ENCODE results near the gene VAV2. TPM values are rescaled to one million over a fixed set of nuclear protein-coding genes. Genes with fewer than 3 reads are reported as not detected.

Gene VAV2
- total and polyA plus RNA-seq, 12 donors, result 3.3 to 96.2 (median 31.2) TPM

- Histone ChIP-seq H3K27me3 (no peaks in the 10 kb centered on the region), H3K9me3 (replicated peaks in 1 of 3) (no peaks in the 10 kb centered on the region), H3K4me1 (replicated peaks in 1 of 2) (peaks cover 0 to 14% of the 10 kb centered on the region in 2 donors), H3K4me3 (no peak overlapping the region), H3K36me3 (replicated peaks in 1 of 2) (no peaks in the 10 kb centered on the region), H3K27ac (peak overlapping the region in 2 of 5 donors; percentile 23 to 55)
- TF ChIP-seq CTCF (IDR thresholded peaks at IDR 0.05), result no peak
- 62 to 75% (median 71%) methylated on average over 25 of the region's 25 CpGs for WGBS, 4 donors
- intact Hi-C loops (cut with DNase I), result no loop called here
- no peak for DNase-seq
These were observed 41.5 kb downstream of the VAV2 start for GRCh38 chr9:133950629-133951111.

GRCh38 chr9:133950192-133950591 lies 41.9 kb downstream of the VAV2 start:
- Histone ChIP-seq H3K27me3 (no peaks in the 10 kb centered on the region), H3K9me3 (replicated peaks in 1 of 3) (no peaks in the 10 kb centered on the region), H3K36me3 (replicated peaks in 1 of 2) (no peaks in the 10 kb centered on the region), H3K4me1 (replicated peaks in 1 of 2) (peaks cover 0 to 19% of the 10 kb centered on the region in 2 donors), H3K4me3 (no peak overlapping the region), H3K27ac (peak overlapping the region in 2 of 5 donors; percentile 23 to 55)
- no peak for DNase-seq
- 70 to 83% (median 78%) methylated on average over 9 to 13 of the region's 13 CpGs for WGBS, 4 donors
- TF ChIP-seq POLR2A (IDR thresholded peaks at IDR 0.05) (no peak), CTCF (IDR thresholded peaks at IDR 0.05) (no peak)
- intact Hi-C loops (cut with DNase I), result no loop called here

- intact Hi-C loops (cut with DNase I), result no loop called here
- DNase-seq, result no peak
These were observed 42.5 kb downstream of the VAV2 start for GRCh38 chr9:133949486-133950061.

More at GRCh38 chr9:133949486-133950061, 42.5 kb downstream of the VAV2 start:
- WGBS, 4 donors, result 92 to 95% (median 94%) methylated on average over 10 to 14 of the region's 14 CpGs
- H3K27ac ChIP-seq, result peak overlapping the region in 1 of 5 donors; percentile 55
- no peaks in the 10 kb centered on the region for H3K9me3 ChIP-seq (replicated peaks in 1 of 3)
- H3K36me3 ChIP-seq (replicated peaks in 1 of 2), result no peaks in the 10 kb centered on the region
- no peak overlapping the region for H3K4me3 ChIP-seq
- TF ChIP-seq POLR2A (IDR thresholded peaks at IDR 0.05) (no peak), CTCF (IDR thresholded peaks at IDR 0.05) (no peak)
- H3K4me1 ChIP-seq (replicated peaks in 1 of 2), result peaks cover 3 to 20% of the 10 kb centered on the region in 2 donors
- no peaks in the 10 kb centered on the region for H3K27me3 ChIP-seq

Measured in adrenal gland (tissue), 12 donors.